LHCN-M2 (cell line): ENCODE data around the gene EIF5AL1. TPM values are rescaled to one million over a fixed set of nuclear protein-coding genes. Genes with fewer than 3 reads are reported as not detected.
"Not testable (repeated sequence)": the region's sequence is repeated elsewhere in the genome, so short reads cannot be mapped to it uniquely, and the experiment has no call there.

Experiments used
- DNase-seq: peaks from one replicate; pipeline ENCODE4 v3.0.0-alpha.2; 2012; ENCODE audit warnings: low read depth
- total RNA-seq: library from RNA; depleted of rRNA; stranded (reverse); fragments of >200 nt; gene quantifications from 2 replicates; pipeline ENCODE4 v1.2.3, GENCODE V29; 2014; rRNA removed

Gene EIF5AL1
- total RNA-seq, 1 experiment from 2014 or later: 0.63 TPM

DNA sequence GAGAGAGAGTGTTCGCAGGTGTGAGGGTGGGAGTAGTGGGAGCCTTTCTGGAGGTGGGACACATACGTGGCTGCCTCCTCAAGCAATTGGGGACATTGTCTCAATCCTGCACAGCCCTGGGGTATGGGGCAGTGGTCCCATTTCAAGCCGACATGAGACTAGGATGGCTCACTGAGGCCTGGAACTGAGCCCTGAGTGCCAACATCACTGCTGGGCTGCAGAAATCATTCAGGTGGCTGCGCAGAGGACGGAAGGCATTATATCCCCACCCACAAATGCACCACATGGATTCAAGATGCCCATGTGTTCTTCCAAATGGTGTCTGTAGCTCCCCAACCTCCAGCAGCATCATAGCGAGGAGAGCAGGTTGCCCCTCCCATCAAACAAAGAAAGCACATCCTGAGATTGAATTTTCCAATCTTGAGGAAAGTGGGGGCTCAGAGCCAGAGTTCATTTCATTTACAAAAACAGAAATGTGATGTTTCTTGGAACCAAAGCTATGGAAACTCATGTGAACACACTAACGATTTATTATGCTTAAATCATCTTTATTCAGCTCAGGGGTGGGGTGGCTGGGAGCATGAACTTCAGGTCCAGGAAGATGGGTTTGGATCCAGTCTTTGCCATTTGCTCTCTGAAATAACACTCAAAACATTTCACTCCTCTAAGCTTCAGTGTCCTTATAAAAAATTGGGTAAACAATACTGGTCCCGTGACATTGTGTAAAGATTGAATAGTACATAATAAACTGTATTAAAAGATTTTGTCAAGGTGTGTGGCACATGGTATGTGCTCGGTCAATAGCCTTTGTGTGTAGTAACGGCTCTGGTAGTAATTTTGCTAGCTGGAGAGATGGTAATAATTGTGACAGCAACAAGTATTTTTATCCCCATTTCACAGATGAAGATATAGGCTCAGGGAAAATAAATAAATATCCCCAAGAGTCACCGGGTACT is 43.3 kb downstream of the EIF5AL1 start:
- no peak for DNase-seq

DNA sequence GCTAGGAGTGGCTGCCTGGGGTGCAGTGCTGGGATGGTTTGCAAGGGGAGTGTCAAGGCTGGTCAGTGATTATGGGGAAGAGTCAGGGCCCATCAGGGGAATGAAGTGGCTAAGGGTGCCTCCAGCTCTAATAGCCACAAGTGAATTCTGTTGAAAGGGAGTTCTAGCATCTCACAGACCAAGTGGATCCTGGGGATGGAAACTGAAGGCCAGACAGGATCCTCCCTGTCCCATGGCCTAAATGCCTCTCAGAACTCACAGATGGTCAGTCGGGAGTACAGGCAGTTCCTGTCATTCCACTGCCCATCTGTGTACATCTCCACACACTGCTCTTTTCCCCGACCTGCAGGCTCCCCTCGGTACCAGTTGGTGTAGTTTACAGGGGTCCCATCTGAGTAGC is 44.6 kb downstream of the EIF5AL1 start:
- not testable (repeated sequence) for DNase-seq

GRCh38 chr10:79559726-79560125 is 47.4 kb downstream of the EIF5AL1 start:
- peak; percentile 17 for DNase-seq

DNA sequence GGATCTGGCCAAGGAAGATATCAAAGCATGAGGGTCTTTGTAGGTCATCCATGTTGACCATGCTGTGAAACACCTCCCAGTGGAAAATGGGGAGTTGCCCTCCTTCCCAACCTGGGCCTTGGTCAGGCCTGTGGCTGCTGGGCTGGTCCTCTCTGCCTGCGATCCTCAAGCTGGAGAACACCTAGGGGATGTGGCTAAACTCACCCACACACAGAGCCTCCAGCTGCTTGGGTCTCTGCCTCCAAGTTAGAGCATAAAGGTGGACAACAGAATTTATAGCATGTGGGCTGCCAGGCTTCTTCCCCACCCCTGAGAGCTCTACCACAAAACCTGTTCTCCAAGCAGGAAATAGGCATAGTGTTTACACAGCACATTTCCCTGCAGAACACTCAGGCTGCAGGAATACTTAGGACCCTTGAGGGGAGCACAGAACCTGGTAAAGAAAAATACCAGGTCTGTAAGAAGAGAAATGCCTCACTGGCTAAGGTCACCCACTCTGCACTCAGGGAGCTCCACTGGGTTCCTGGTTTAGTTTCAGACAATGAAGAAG is 47.9 kb downstream of the EIF5AL1 start, which contains the start of gene SFTPA2:
TSS of gene SFTPA2 (minus strand) at position 248 of the 550 bp plus-strand sequence. CDS start 924 bp downstream, outside the sequence.
- DNase-seq: no peak

GRCh38 chr10:79561257-79561656 is 48.9 kb downstream of the EIF5AL1 start:
- DNase-seq: no peak

- peak; percentile 30 for DNase-seq
Observed at GRCh38 chr10:79562135-79562756, 49.9 kb downstream of the EIF5AL1 start.

GRCh38 chr10:79563426-79563825 is 51.1 kb downstream of the EIF5AL1 start:
- DNase-seq: no peak

Other genes with a start within 250 kb of the EIF5AL1 start
- 37.6 and 43.8 TPM in 2 replicates for gene PPIF, start 165.1 kb upstream of the EIF5AL1 start, total RNA-seq
- 15.1 and 17.7 TPM in 2 replicates for gene ZCCHC24, start 66.9 kb upstream of the EIF5AL1 start, total RNA-seq
- not detected in 2 replicates for gene SFTPA2, start 47.9 kb downstream of the EIF5AL1 start, total RNA-seq
- gene SFTPA1, start 98.4 kb downstream of the EIF5AL1 start, total RNA-seq: not detected in 2 replicates
- gene NUTM2B, start 190.7 kb downstream of the EIF5AL1 start, total RNA-seq: 0.34 and 0.58 TPM in 2 replicates